ENCODE results near the gene SYNPO2.

DNA sequence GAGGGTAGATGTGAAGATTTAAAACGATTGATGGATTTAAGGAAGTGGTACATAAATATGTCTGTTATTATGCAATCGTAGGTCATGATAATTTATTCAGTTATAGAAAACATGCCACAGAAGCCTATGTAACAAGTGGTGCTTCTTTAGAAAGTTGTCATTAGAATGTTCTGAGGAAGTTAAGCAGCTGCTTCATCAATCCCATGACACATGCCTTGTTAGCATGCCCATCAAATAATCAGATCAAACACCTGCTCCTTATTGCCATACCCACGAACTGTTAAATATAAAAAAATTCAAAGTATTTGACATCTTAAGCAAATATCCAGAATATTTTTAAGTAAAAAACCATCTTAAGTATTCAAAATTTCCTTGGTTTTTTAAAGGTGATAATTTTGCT lies 170.6 kb downstream of the SYNPO2 start:
- TF ChIP-seq, protein P1, sequence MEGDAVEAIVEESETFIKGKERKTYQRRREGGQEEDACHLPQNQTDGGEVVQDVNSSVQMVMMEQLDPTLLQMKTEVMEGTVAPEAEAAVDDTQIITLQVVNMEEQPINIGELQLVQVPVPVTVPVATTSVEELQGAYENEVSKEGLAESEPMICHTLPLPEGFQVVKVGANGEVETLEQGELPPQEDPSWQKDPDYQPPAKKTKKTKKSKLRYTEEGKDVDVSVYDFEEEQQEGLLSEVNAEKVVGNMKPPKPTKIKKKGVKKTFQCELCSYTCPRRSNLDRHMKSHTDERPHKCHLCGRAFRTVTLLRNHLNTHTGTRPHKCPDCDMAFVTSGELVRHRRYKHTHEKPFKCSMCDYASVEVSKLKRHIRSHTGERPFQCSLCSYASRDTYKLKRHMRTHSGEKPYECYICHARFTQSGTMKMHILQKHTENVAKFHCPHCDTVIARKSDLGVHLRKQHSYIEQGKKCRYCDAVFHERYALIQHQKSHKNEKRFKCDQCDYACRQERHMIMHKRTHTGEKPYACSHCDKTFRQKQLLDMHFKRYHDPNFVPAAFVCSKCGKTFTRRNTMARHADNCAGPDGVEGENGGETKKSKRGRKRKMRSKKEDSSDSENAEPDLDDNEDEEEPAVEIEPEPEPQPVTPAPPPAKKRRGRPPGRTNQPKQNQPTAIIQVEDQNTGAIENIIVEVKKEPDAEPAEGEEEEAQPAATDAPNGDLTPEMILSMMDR (conservative IDR thresholded peaks at IDR 0.05; ENCODE audit: low read length) = no peak
- no peak for TF ChIP-seq EZH2phosphoT487 (IDR thresholded peaks at IDR 0.05; ENCODE audit: borderline replicate concordance)

All from Loucy (cell line).